Thymus (tissue), 11 donors: ENCODE data around the gene ITIH6. TPM values are rescaled to one million over a fixed set of nuclear protein-coding genes. Genes with fewer than 3 reads are reported as not detected.
"Not testable (repeated sequence)": the region's sequence is repeated elsewhere in the genome, so short reads cannot be mapped to it uniquely, and the experiment has no call there.

Experiments used
- DNase-seq, 9 donors: peaks; one replicate each; pipeline ENCODE4 v3.0.0-alpha.2; 2013; ENCODE audit warnings: low spot score in 9 of 9, low read depth in 6 of 9, missing footprints in 1 of 9
- H3K27ac ChIP-seq, 2 donors: one replicate each; pipeline ENCODE4 v1.5.1; 2013; ENCODE audit warnings: control low read depth in 1 of 2, low read depth in 1 of 2, low read length in 1 of 2, mild to moderate bottlenecking in 1 of 2, moderate library complexity in 1 of 2
- H3K27me3 ChIP-seq, 2 donors: one replicate each; pipeline ENCODE4 v1.5.1; 2013; ENCODE audit warnings: low read length in 1 of 2; ENCODE audit not compliant: control insufficient read depth in 2 of 2, insufficient read depth in 1 of 2
- H3K36me3 ChIP-seq, 2 donors: one replicate each; pipeline ENCODE4 v1.5.1; 2013; ENCODE audit warnings: low read length in 1 of 2, mild to moderate bottlenecking in 1 of 2, moderate library complexity in 1 of 2; ENCODE audit not compliant: control insufficient read depth in 2 of 2, insufficient read depth in 2 of 2
- H3K4me1 ChIP-seq, 2 donors: one replicate each; pipeline ENCODE4 v1.5.1; 2013; ENCODE audit warnings: low read length in 2 of 2; ENCODE audit not compliant: control insufficient read depth in 2 of 2, insufficient read depth in 2 of 2
- H3K4me3 ChIP-seq, 2 donors: one replicate each; pipeline ENCODE4 v1.5.1; 2013; ENCODE audit warnings: low read length in 2 of 2, control low read depth in 1 of 2, mild to moderate bottlenecking in 1 of 2
- H3K9me3 ChIP-seq, 2 donors: one replicate each; pipeline ENCODE4 v1.5.1; 2013; ENCODE audit warnings: low read length in 1 of 2, mild to moderate bottlenecking in 1 of 2; ENCODE audit not compliant: control insufficient read depth in 2 of 2, insufficient read depth in 1 of 2
- WGBS: extraction: QIAGEN DNeasy Blood & Tissue Kit; methylation state at CpG from one replicate; pipeline ENCODE4 v1.1.7; 2013; 5-methylcytosine and 5-hydroxymethylcytosine counted together
- polyA plus RNA-seq: library from polyadenylated mRNA; stranded (reverse); fragments of 200-250 nt; gene quantifications from one replicate; pipeline ENCODE4 v1.2.3, GENCODE V29; 2013
- total RNA-seq: library from RNA; stranded (reverse); fragments of 120-200 nt; gene quantifications from one replicate; pipeline ENCODE4 v1.2.4, GENCODE V29; 2013
- donor health status: healthy.

ITIH6 gene
- total and polyA plus RNA-seq, 2 donors: not detected

DNA sequence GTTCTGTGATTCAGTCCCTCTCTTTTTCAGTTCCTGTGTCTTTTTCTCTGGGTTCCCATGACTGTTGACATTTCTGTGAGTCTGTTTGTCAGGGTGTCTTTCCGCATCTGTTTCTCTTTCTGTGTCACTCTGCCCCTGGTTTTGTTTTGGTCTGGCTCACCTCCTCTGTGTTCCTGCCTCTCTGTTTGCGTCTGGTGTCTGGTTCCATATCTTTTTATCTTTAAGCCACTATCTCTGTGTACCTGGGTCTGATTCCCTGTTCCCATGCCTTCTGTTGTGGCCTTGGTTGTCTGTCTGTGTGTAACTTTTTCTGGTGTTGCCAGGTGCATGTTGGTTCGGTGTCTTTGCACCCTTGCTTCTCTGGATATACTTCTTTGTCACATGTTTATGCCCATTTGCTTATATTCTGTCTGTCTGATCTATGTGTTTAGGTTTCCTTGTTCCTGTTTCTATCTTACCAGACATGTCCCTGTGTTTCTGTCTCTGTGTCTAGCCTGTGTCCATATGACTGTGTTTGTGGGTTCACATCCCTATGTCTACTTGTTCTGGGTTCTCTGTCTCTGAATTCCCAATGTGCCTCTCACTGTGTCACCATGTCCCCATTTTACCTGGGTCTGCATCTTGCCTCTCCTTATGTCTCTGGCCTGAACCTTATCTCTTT, 50.2 kb downstream of the ITIH6 start:
- peak overlapping the region; percentile 53 to 88 for H3K27ac ChIP-seq
- no peak overlapping the region for H3K4me3 ChIP-seq
- no peaks in the 10 kb centered on the region for H3K9me3 ChIP-seq
- H3K27me3 ChIP-seq: no peaks in the 10 kb centered on the region
- H3K4me1 ChIP-seq: peaks cover 0 to 39% of the 10 kb centered on the region in 2 donors
- peak in 7 of 9 donors; percentile 24 to 69 (median 31) for DNase-seq
- no peaks in the 10 kb centered on the region for H3K36me3 ChIP-seq
- 21% methylated on average over 3 of the region's 3 CpGs for WGBS

DNA sequence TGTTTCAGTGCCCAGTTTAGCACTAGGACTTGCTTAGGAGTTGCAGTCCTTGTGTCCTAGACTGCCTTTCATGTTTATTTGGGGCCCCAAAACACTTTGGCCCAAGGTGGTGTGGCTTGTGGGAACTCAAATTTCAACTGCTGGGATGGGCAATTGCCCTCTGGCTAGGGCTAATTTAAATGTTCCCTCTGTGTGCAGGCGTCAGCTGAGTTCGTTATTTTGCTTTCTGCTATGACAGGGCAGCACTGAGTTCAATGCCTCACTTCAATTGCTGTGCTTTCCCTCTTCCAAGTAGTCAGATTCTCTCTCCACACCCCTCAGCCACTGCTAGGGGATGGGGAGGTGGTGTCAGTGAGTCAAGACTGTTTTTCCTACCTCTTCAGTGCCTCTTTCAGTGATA, 51.1 kb downstream of the ITIH6 start:
- Histone ChIP-seq H3K27ac (peak overlapping the region in 1 of 2 donors; percentile 88), H3K9me3 (no peaks in the 10 kb centered on the region), H3K4me1 (peaks cover 0 to 39% of the 10 kb centered on the region in 2 donors), H3K36me3 (no peaks in the 10 kb centered on the region), H3K27me3 (no peaks in the 10 kb centered on the region), H3K4me3 (no peak overlapping the region)
- DNase-seq: no peak
- WGBS: 100% methylated on average over 2 of the region's 2 CpGs

DNA sequence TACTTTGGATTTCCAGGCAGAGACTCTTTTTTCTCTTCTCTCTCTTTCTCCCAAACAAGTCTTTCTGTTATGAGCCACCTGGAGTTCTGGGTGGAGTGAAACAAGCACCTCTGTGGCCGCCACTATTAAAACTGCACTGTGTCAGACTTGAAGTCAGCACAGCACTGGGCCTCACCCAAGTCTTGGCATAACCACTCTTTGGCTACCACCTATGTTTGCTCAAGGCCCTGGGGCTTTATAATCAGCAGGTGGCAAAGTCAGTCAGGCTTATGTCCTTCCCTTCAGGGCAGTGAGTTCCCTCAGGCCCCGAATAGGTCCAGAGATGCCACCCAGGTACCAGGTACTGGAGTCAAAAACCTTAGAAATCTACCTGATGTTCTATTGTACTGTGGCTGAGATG, 52.4 kb downstream of the ITIH6 start:
- H3K4me3 ChIP-seq: no peak overlapping the region
- no peak for DNase-seq

DNA sequence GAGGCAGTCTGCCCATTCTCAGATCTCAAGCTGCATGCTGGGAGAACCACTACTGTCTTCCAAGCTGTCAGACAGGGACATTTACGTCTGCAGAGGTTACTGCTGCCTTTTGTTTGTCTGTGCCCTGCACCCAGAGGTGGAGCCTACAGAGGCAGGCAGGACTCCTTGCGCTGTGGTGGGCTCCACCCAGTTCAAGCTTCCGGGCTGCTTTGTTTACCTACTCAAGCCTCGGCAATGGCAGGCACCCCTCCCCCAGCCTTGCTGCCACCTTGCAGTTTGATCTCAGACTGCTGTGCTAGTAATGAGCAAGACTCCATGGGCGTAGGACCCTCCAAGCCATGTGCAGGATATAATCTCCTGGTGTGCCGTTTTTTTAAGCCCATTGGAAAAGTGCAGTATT, 59.5 kb downstream of the ITIH6 start:
- WGBS: 95% methylated on average over 6 of the region's 6 CpGs
- not testable (repeated sequence) for H3K4me1 ChIP-seq, H3K27me3 ChIP-seq, H3K27ac ChIP-seq, H3K4me3 ChIP-seq, H3K9me3 ChIP-seq, DNase-seq, H3K36me3 ChIP-seq

More for the DNA sequence above, 52.4 kb downstream of the ITIH6 start:
- 98% methylated on average over 2 of the region's 2 CpGs for WGBS
- no peaks in the 10 kb centered on the region for H3K27me3 ChIP-seq
- H3K27ac ChIP-seq: no peak overlapping the region
- peaks cover 0 to 39% of the 10 kb centered on the region in 2 donors for H3K4me1 ChIP-seq
- H3K36me3 ChIP-seq: no peaks in the 10 kb centered on the region
- H3K9me3 ChIP-seq: no peaks in the 10 kb centered on the region

DNA sequence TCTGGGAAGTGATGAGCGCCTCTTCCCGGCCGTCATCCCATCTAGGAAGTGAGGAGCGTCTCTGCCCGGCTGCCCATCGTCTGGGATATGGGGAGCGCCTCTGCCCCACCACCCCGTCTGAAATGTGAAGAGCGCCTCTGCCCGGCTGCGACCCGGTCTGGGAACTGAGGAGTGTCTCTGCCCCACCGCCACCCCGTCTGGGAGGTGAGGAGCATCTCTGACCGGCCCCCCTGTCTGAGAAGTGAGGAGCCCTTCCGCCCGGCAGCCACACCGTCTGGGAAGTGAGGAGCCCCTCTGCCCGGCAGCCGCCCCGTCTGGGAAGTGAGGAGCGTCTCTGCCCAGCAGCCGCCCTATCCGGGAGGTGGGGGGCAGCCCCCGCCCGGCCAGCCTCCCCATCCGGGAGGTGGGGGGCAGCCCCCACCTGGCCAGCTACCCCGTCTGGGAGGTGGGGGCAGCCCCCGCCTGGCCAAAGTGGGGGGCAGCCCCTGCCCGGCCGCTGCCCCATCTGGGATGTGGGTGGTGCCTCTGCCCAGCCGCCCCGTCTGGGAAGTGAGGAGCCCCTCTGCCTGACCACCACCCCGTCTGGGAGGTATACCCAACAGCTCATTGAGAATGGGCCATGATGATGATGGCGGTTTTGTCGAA, 61.6 kb downstream of the ITIH6 start:
- not testable (repeated sequence) for DNase-seq, H3K9me3 ChIP-seq, H3K27me3 ChIP-seq, H3K36me3 ChIP-seq, H3K27ac ChIP-seq, H3K4me3 ChIP-seq, H3K4me1 ChIP-seq
- WGBS: 90% methylated on average over 36 of the region's 36 CpGs

DNA sequence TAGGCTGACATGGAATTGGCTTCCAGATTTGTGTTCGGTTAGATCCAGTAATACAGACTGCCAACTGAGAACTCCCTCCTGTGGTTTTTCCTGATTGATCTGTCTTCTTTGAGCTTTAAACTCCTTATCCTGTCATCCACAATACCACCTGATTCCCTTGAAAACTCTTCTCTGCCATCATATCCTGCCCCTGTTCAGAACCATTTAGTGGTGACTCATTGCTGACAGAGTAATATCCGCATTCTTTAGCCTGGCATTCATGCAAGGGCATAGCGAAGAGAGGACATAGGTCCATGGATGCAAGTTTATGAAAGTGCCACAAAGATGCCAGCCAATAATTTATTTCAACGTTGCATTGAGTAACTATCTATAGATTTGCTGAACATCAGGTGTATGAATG, 76.6 kb downstream of the ITIH6 start:
- H3K36me3 ChIP-seq: no peaks in the 10 kb centered on the region
- no peak overlapping the region for H3K4me3 ChIP-seq
- H3K4me1 ChIP-seq: no peaks in the 10 kb centered on the region
- 93% methylated on average over 4 of the region's 4 CpGs for WGBS
- no peaks in the 10 kb centered on the region for H3K9me3 ChIP-seq
- no peak overlapping the region for H3K27ac ChIP-seq
- no peaks in the 10 kb centered on the region for H3K27me3 ChIP-seq
- no peak for DNase-seq

DNA sequence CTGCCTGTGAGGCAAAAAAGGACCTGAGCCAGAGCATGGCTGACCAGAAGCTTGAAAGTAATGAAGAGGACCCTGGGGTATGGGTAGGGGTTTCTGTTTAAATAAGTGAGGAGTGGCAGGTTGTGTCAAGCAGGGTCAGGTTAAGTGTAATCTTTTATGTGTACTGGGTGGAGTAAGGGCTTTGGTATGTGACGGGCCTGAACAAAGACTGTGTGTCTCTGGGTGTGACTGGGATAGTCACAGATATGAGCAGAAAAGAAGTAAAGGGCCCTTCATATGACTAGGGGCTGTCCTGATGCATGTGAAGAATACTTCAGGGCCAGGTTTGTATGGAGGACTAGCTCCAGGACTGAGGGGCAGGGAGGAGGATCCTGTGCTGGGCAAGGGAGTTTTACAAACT, 82.4 kb downstream of the ITIH6 start:
- Histone ChIP-seq H3K4me1 (no peaks in the 10 kb centered on the region), H3K27me3 (no peaks in the 10 kb centered on the region), H3K9me3 (no peaks in the 10 kb centered on the region), H3K27ac (no peak overlapping the region), H3K4me3 (no peak overlapping the region), H3K36me3 (no peaks in the 10 kb centered on the region)
- no peak for DNase-seq
- 100% methylated on average over 1 of the region's 1 CpG for WGBS

DNA sequence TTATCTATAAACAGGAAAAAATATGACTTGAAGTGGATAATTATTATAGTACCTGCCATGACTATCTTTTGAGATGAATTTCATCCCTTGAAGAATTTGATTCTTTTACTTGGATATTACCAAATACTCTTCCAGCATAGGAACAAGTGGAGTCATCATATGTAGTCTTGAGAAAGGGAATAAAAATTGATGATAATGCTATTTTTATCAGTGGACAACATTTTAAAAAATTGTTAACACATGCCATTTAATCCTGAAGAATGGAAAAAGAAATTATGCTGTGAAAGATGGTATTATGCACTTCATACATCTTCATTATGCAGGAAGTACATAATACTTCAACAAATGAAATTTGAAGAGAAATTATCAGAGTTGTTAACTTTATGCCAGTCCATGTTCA, 83.6 kb downstream of the ITIH6 start:
- H3K4me1 ChIP-seq: no peaks in the 10 kb centered on the region
- DNase-seq: no peak
- H3K9me3 ChIP-seq: no peaks in the 10 kb centered on the region
- H3K27me3 ChIP-seq: no peaks in the 10 kb centered on the region
- H3K4me3 ChIP-seq: no peak overlapping the region
- H3K27ac ChIP-seq: no peak overlapping the region
- H3K36me3 ChIP-seq: no peaks in the 10 kb centered on the region

DNA sequence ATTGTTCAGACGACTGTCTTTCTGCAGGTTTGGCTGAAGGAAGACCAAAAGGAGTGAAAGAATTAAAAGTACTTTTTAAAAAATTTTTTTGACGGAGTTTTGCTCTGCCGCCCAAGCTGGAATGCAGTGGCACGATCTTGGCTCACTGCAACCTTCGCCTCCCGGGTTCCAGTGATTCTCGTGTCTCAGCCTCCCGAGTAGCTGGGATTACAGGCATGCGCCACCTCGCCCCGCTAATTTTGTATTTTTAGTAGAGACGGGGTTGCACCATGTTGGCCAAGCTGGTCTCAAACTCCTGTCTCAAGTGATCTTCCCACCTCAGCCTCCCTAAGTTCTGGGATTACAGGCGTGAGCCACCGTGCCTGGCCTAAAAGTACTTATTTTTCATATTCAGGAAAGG, 86.3 kb downstream of the ITIH6 start:
- Histone ChIP-seq H3K4me1 (no peaks in the 10 kb centered on the region), H3K9me3 (no peaks in the 10 kb centered on the region), H3K27me3 (no peaks in the 10 kb centered on the region), H3K4me3 (no peak overlapping the region), H3K27ac (no peak overlapping the region), H3K36me3 (no peaks in the 10 kb centered on the region)
- 98% methylated on average over 14 of the region's 14 CpGs for WGBS
- no peak for DNase-seq
